Embryonic facial prominence (tissue), 1 donor: Measurements from ENCODE around the gene TMEM63A.
"Not testable (repeated sequence)": the region's sequence is repeated elsewhere in the genome, so short reads cannot be mapped to it uniquely, and the experiment has no call there.

Experiments used
- DNase-seq: peaks from one replicate; pipeline ENCODE4 v3.0.0-alpha.2; 2016; ENCODE audit errors: extremely low spot score

TMEM63A gene

GRCh38 chr1:225881959-225882693 lies at the start of gene TMEM63A:
Gene TMEM63A (minus strand): TSS chr1:225882380. CDS start chr1:225877580, 4,800 bp downstream.
- peak; percentile 52 for DNase-seq

GRCh38 chr1:225931270-225932136 lies 49.3 kb upstream of the TMEM63A start:
- no peak for DNase-seq

GRCh38 chr1:225930566-225930965 lies 48.4 kb upstream of the TMEM63A start:
- DNase-seq = no peak

GRCh38 chr1:225929462-225929861 lies 47.3 kb upstream of the TMEM63A start:
- not testable (repeated sequence) for DNase-seq

GRCh38 chr1:225928186-225929175 lies 46.3 kb upstream of the TMEM63A start:
- no peak for DNase-seq

- no peak for DNase-seq
These were observed 44.5 kb upstream of the TMEM63A start for GRCh38 chr1:225926551-225927113.

- DNase-seq = peak; percentile 85
These were observed 41.7 kb upstream of the TMEM63A start, which contains the start of gene PYCR2 for GRCh38 chr1:225923692-225924555. Gene PYCR2 (minus strand): TSS chr1:225924250. CDS start chr1:225924110, 140 bp downstream.

GRCh38 chr1:225923381-225923691 lies 41.2 kb upstream of the TMEM63A start:
- DNase-seq = no peak

- no peak for DNase-seq
These were observed 39.8 kb upstream of the TMEM63A start for GRCh38 chr1:225921734-225922709.

GRCh38 chr1:225919906-225920305 lies 37.7 kb upstream of the TMEM63A start:
- DNase-seq = no peak

- DNase-seq = no peak
These were observed 36.1 kb upstream of the TMEM63A start for GRCh38 chr1:225918280-225918679.

GRCh38 chr1:225917536-225917935 lies 35.4 kb upstream of the TMEM63A start:
- no peak for DNase-seq

- DNase-seq = no peak
These were observed 34.9 kb upstream of the TMEM63A start for GRCh38 chr1:225917101-225917500.

GRCh38 chr1:225915538-225915991 lies 33.4 kb upstream of the TMEM63A start:
- DNase-seq = peak; percentile 22

GRCh38 chr1:225914947-225915346 lies 32.8 kb upstream of the TMEM63A start:
- DNase-seq = no peak

GRCh38 chr1:225914391-225914790 lies 32.2 kb upstream of the TMEM63A start:
- DNase-seq = no peak

- DNase-seq = no peak
These were observed 29.3 kb upstream of the TMEM63A start for GRCh38 chr1:225911191-225912130.

GRCh38 chr1:225909477-225909876 lies 27.3 kb upstream of the TMEM63A start:
- no peak for DNase-seq
